HS-27A (cell line): Measurements from ENCODE around the gene IAPP.
"Not testable (repeated sequence)": the region's sequence is repeated elsewhere in the genome, so short reads cannot be mapped to it uniquely, and the experiment has no call there.

Source experiments
- DNase-seq: peaks from one replicate; pipeline ENCODE4 v3.0.0-alpha.2; 2012; ENCODE audit warnings: low read depth, missing footprints

The IAPP gene

GRCh38 chr12:21379218-21379617, 6.5 kb downstream of the IAPP start:
- DNase-seq = no peak

- DNase-seq = not testable (repeated sequence)
Observed at GRCh38 chr12:21381320-21381719, 8.6 kb downstream of the IAPP start.

GRCh38 chr12:21384261-21384660, 11.6 kb downstream of the IAPP start:
- DNase-seq = no peak

- DNase-seq = no peak
Observed at GRCh38 chr12:21387174-21387573, 14.5 kb downstream of the IAPP start.

- no peak for DNase-seq
Observed at GRCh38 chr12:21392384-21392783, 19.7 kb downstream of the IAPP start.

DNA sequence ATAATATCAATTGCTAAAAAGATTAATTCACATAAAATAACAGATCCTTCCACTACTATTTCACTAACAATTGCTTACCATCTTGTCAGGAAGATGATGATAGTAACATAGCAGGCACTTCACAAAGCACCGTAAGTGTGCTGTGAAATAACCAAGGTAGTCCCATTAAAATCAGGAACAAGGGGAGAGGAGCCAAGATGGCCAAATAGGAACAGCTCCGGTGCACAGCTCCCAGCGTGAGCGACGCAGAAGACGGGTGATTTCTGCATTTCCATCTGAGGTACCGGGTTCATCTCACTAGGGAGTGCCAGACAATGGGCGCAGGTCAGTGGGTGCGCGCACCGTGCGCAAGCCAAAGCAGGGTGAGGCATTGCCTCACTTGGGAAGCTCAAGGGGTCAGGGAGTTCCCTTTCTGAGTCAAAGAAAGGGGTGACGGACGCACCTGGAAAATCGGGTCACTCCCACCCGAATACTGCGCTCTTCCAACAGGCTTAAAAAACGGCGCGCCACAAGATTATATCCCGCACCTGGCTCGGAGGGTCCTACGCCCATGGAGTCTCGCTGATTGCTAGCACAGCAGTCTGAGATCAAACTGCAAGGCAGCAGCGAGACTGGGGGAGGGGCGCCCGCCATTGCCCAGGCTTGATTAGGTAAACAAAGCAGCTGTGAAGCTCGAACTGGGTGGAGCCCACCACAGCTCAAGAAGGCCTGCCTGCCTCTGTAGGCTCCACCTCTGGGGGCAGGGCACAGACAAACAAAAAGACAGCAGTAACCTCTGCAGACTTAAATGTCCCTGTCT, 22.3 kb downstream of the IAPP start:
- DNase-seq = not testable (repeated sequence)

DNA sequence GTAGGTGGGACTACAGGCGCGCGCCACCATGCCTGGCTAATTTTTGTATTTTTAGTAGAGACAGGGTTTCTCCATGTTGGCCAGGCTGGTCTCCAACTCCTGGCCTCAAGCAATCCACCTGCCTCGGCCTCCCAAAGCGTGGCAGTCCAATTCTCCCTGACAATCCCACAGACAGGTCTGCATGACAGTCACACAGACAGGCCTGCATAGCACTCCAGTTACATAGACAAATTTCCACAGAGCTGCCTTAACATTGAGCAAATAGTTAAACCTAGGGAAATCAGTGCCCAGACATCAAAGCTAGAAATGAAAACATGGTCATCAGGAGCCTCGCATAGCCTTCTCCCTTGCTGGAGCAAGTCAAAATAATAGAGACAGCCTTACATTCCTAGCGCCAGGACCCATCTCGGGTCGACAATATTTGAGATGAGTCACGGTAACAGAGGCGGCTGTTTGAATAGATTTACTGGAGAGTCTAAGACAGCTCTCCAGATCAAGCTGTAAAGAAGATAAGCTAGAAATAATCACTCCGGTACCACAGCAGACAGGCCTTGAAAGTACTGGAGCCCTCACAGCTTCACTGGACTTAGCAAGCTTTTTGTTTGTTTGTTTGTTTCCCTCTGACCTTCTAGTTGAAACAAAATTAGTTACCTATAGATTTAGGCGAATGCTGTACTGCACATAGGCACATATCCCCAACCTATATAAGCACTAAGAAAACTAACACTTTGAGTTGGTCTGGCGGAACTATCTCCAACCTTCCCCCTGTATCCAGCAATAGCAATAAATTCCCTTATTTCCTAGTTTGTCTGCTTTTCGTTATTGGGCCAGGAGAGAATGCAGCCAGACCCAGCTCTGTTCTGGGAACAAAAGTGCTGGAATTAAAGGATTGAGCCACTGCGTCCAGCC, 40.9 kb downstream of the IAPP start:
- DNase-seq = no peak

DNA sequence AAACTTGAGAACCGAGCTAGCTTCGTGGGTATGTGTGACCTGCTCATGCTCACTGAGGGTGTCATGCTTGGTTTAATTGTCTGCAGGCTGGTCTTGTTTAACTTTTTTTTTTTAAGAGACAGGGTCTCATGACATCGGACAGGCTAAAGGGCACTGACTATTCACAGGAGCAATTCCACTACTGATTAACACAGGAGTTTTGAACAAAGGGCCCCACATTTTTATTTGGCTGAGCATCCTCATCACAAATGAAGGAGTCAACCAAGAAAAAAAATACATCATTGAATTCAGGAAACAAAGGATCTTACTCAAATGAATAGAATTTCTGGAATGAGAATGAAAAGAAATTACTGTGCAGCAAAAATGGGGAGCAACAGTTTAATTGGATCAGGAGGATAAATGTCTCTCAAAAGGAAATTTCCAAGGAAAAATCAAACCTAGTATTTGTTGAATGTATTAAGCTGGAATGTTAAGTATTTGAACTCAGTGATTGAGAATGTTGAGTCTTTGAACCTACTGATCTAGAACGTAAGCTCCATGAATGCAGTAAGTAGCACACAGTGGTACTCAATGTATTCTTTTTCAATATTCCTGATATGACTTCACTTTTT, 43.9 kb downstream of the IAPP start:
- DNase-seq = peak; percentile 81

DNA sequence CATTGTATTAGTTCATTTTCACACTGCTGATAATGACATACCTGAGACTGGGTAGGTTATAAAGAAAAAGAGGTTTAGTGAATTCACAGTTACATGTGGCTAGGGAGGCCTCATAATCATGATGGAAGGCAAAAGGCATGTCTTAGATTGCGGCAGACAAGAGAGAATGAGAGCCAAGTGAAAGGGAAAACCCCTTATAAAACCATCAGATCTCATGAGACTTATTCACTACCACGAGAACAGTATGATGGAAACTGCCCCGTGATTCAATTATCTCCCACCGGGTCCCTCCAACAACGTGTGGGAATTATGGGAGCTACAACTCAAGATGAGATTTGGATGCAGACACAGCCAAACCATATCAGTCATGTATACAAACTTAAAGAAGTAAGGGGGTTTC, 45.7 kb downstream of the IAPP start:
- DNase-seq = not testable (repeated sequence)

DNA sequence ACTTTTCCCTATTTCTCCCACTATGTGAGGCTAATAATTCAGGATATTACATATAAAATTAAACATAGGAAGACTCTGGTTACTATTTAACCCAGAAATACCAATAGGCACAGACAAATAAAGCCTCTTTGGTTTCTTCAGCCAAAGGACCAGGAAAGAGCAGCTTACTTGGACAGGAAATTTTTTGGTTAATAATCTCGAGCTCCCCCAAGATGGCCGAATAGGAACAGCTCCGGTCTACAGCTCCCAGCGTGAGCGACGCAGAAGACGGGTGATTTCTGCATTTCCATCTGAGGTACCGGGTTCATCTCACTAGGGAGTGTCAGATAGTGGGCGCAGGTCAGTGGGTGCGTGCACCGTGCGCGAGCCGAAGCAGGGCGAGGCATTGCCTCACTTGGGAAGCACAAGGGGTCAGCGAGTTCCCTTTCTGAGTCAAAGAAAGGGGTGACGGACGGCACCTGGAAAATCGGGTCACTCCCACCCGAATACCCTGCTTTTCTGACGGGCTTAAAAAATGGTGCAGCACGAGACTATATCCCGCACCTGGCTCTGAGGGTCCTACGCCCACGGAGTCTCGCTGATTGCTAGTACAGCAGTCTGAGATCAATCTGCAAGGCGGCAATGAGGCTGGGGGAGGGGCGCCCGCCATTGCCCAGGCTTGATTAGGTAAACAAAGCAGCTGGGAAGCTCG, 46.5 kb downstream of the IAPP start:
- DNase-seq = not testable (repeated sequence)

DNA sequence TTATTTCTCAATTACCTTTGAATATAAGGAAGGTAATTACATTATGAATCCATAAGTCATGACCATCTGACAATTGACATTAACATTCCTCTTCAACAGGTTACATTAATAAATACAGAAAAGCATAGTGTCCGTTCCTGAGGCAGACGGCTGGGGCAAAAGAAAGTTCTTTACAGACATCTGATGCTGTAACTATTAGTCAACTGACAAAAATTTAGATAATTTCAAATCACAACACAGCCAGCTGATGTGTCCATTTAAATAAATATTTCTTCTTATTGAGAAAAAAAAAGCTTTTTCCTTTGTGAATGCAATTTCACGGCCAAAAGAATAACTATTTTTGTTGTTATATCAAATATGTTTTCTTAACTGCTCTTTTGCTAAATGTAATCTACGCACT, 55.5 kb downstream of the IAPP start:
- DNase-seq = peak; percentile 54
